Epithelial cell of proximal tubule (primary cell): ENCODE results near the gene EFCAB11. TPM values are rescaled to one million over a fixed set of nuclear protein-coding genes. Genes with fewer than 3 reads are reported as not detected.
A peak's percentile ranks its signal among the peaks of the same experiment; 100 is the strongest.

ENCODE experiments used
- DNase-seq: peaks from one replicate; pipeline ENCODE4 v3.0.0-alpha.2; 2011; ENCODE audit warnings: low read depth
- H3K4me3 ChIP-seq: 2 replicates; pipeline ENCODE4 v1.5.1; 2011; ENCODE audit warnings: low read depth, mild to moderate bottlenecking, low read length
- CTCF ChIP-seq: conservative IDR thresholded peaks from 2 replicates; pipeline ENCODE4 v1.5.1; 2012; ENCODE audit warnings: low read depth, mild to moderate bottlenecking, low read length
- total RNA-seq: library from RNA; depleted of rRNA; stranded (reverse); fragments of >200 nt; gene quantifications from 2 replicates; pipeline ENCODE4 v1.2.3, GENCODE V29; 2015

Gene EFCAB11
- total RNA-seq, 1 donor from 2014 or later: 17.4 TPM

DNA sequence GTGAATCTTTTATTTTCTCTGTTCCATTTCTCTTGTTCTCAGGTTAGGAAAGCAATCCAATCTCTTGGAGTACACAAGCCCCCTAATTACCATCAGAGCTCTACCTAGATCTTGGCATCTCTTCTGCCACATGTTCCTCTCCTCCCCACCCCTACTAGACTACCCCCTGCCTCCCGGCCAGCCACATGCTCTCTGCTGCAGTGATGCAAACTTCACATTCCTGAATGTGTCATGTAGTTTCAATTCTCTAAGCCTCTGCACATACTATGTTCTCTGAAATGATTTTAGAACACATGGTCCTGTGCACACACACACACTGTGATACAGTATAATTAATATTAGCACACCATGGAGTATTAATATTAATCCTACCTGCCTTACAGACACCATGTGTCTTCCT lies 104.6 kb downstream of the EFCAB11 start:
- DNase-seq: no peak
- TF ChIP-seq CTCF: no peak
- no peak overlapping the region for H3K4me3 ChIP-seq

DNA sequence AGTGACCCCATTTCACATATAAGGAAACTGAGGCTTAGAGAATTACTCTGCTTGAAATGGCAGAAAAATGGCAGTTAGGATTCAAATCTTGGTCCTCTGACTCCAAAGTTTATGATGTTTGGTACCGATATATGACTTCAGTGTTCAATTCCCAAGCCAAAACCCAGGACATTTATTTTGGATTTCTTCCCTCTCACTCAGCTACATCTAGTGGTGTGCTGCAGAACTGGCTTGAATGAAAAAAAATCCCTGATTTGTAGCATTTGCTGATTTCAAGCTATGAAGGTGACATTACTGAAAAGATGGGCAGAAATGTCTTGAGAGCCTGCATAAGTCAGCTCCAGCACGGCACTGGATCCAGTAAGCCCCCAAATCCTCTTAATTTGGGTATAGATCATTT lies 106.4 kb downstream of the EFCAB11 start:
- DNase-seq: no peak
- no peak overlapping the region for H3K4me3 ChIP-seq
- peak; percentile 37 for TF ChIP-seq CTCF

GRCh38 chr14:89845346-89845745 lies 109.2 kb downstream of the EFCAB11 start:
- no peak for TF ChIP-seq CTCF
- peak; percentile 47 for DNase-seq
- no peak overlapping the region for H3K4me3 ChIP-seq

DNA sequence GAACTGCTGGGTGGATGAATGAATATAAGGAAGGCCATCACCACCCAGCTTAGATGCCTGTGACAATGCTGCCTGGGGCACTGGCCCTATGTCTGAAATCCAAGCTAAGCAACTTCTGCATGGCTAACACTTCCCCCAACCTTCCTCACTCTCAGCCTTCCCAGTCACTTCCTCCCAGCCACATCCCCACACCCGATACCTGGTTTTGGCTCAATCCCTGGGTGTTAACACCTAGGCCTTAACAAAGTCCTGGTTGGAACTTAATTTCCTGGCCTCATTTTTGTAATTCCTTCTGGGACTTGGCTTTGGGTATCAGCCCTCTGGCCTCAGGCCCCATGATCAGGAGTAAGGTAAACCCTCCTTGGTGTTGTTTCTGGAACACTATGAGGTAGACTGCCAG lies 110.0 kb downstream of the EFCAB11 start:
- no peak overlapping the region for H3K4me3 ChIP-seq
- TF ChIP-seq CTCF: no peak
- no peak for DNase-seq

GRCh38 chr14:89842837-89843236 lies 111.7 kb downstream of the EFCAB11 start:
- no peak for TF ChIP-seq CTCF
- no peak for DNase-seq
- H3K4me3 ChIP-seq: no peak overlapping the region

GRCh38 chr14:89841851-89842250 lies 112.7 kb downstream of the EFCAB11 start:
- H3K4me3 ChIP-seq: no peak overlapping the region
- DNase-seq: no peak
- no peak for TF ChIP-seq CTCF

DNA sequence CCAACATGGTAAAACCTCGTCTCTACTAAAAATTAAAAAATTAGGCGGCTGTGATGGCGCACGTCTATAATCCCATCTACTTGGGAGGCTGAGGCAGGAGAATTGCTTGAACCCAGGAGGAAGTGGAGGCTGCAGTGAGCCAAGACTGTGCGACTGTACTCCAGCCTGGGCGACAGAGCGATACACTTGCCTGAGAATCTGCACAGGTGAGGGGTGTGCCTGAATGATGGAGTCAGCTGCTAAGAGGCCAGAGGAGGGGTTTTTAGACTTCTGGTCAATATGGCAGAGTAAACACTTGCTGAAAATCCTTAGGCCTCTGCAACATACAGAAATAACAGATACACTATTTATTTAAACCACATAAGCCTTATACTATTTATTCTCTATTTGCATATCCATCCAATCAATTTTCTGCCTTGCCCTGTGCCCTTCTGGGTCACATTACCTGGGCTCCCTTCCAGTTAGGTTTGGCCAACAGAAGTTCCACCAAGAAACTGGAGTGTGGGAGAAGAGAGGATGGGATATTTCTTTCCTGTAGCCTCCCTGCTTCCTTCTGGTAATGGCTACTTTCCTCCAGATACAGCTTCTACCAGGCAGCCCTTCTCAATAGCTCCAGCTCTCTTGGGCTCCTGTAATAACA lies 117.6 kb downstream of the EFCAB11 start:
- DNase-seq: no peak
- no peak overlapping the region for H3K4me3 ChIP-seq
- TF ChIP-seq CTCF: no peak
